Activated CD4-positive, alpha-beta memory T cell treated with anti-CD3 and anti-CD28 coated beads for 36 hours (primary cell): ENCODE measurements around the gene TMEM123. TPM values are rescaled to one million over a fixed set of nuclear protein-coding genes. Genes with fewer than 3 reads are reported as not detected.
"Not testable (repeated sequence)": the region's sequence is repeated elsewhere in the genome, so short reads cannot be mapped to it uniquely, and the experiment has no call there.

Experiments
- CTCF ChIA-PET: fragments of 350-600 bp; sonication (Branson Sonifier 250); formaldehyde crosslinking; loops from one replicate; lab custom pipeline; 2021; ENCODE audit warnings: antibody characterized with exemption, inconsistent platforms; lab: Charles Lee
- POLR2A ChIA-PET: fragments of 350-600 bp; sonication (Branson Sonifier 250); formaldehyde crosslinking; loops from one replicate; lab custom pipeline; 2021; ENCODE audit warnings: antibody characterized with exemption; lab: Charles Lee
- DNase-seq: peaks from one replicate; pipeline ENCODE4 v3.0.0-alpha.2; 2020
- H3K27ac Mint-ChIP-seq: one replicate; pipeline ENCODE4 v1.8.0; 2021; ENCODE audit warnings: mixed read lengths
- H3K27me3 Mint-ChIP-seq: one replicate; pipeline ENCODE4 v1.8.0; 2021; ENCODE audit warnings: mixed read lengths
- H3K36me3 Mint-ChIP-seq: one replicate; pipeline ENCODE4 v1.8.0; 2021; ENCODE audit warnings: mixed read lengths
- H3K4me1 Mint-ChIP-seq: one replicate; pipeline ENCODE4 v1.8.0; 2021; ENCODE audit warnings: low read depth, mixed read lengths
- H3K4me3 Mint-ChIP-seq: one replicate; pipeline ENCODE4 v1.8.0; 2021; ENCODE audit warnings: mild to moderate bottlenecking, mixed read lengths
- H3K9me3 Mint-ChIP-seq: one replicate; pipeline ENCODE4 v1.8.0; 2021; ENCODE audit warnings: mixed read lengths
- intact Hi-C: fragments of 100-400 bp; cut with micrococcal nuclease; formaldehyde crosslinking; loops from one replicate; pipeline ENCODE4 v1.15.1; 2023
- total RNA-seq, 2 experiments: library from RNA; stranded (reverse); gene quantifications; one replicate each; pipeline ENCODE4 v1.2.3, GENCODE V29; 2021

Gene TMEM123
- total RNA-seq, 2 experiments from 2014 or later, result 175 to 180 TPM

GRCh38 chr11:102447941-102448868 is 4.4 kb downstream of the TMEM123 start:
- Mint-ChIP-seq H3K9me3 (peaks cover 10% of the 10 kb centered on the region), H3K4me1 (peaks cover 74% of the 10 kb centered on the region), H3K4me3 (peak overlapping the region; percentile 33), H3K27ac (peak overlapping the region; percentile 96), H3K27me3 (no peaks in the 10 kb centered on the region), H3K36me3 (peaks cover 71% of the 10 kb centered on the region)
- no peak for DNase-seq
- CTCF ChIA-PET, result interaction anchor here (0.8 to 2.6 kb wide), 3 partner anchors 57 to 58 kb away, joined by 3 to 13 read pairs (median 3); no protein-coding TSS in a partner anchor
- intact Hi-C loops, result loop anchor here (1.0 kb wide), 3 partner anchors 18 to 52 kb away; no protein-coding TSS in a partner anchor
- POLR2A ChIA-PET, result interaction anchor here (1.4 kb wide), 1 partner anchor 58 kb away, joined by 4 read pairs; no protein-coding TSS in a partner anchor

GRCh38 chr11:102447193-102447592 is 5.4 kb downstream of the TMEM123 start:
- Mint-ChIP-seq H3K4me3 (no peak overlapping the region), H3K27ac (peak overlapping the region; percentile 96), H3K9me3 (peaks cover 10% of the 10 kb centered on the region), H3K36me3 (peaks cover 76% of the 10 kb centered on the region), H3K4me1 (peaks cover 80% of the 10 kb centered on the region), H3K27me3 (no peaks in the 10 kb centered on the region)
- intact Hi-C loops, result loop anchor here (1.0 kb wide), 3 partner anchors 17 to 51 kb away; no protein-coding TSS in a partner anchor
- no peak for DNase-seq
- ChIA-PET CTCF (interaction anchor here (2.6 kb wide), 1 partner anchor 56 kb away, joined by 13 read pairs; no protein-coding TSS in a partner anchor), POLR2A (interaction anchor here (1.4 kb wide), 1 partner anchor 57 kb away, joined by 4 read pairs; no protein-coding TSS in a partner anchor)

- CTCF ChIA-PET, result interaction anchor here (2.6 kb wide), 1 partner anchor 56 kb away, joined by 13 read pairs; no protein-coding TSS in a partner anchor
- peaks cover 86% of the 10 kb centered on the region for H3K4me1 Mint-ChIP-seq
- peaks cover 10% of the 10 kb centered on the region for H3K9me3 Mint-ChIP-seq
- POLR2A ChIA-PET, result interaction anchor here (1.4 kb wide), 1 partner anchor 56 kb away, joined by 4 read pairs; no protein-coding TSS in a partner anchor
- no peak overlapping the region for H3K4me3 Mint-ChIP-seq
- H3K36me3 Mint-ChIP-seq, result peaks cover 72% of the 10 kb centered on the region
- intact Hi-C loops, result loop anchor here (1.0 kb wide), 3 partner anchors 16 to 50 kb away; no protein-coding TSS in a partner anchor
- DNase-seq, result no peak
- no peaks in the 10 kb centered on the region for H3K27me3 Mint-ChIP-seq
- peak overlapping the region; percentile 10 for H3K27ac Mint-ChIP-seq
These were observed 6.0 kb downstream of the TMEM123 start for GRCh38 chr11:102446606-102447005.

- H3K36me3 Mint-ChIP-seq, result peaks cover 66% of the 10 kb centered on the region
- H3K4me3 Mint-ChIP-seq, POLR2A ChIA-PET, CTCF ChIA-PET, H3K27me3 Mint-ChIP-seq, DNase-seq, H3K27ac Mint-ChIP-seq, intact Hi-C loops: not testable (repeated sequence)
- peaks cover 90% of the 10 kb centered on the region for H3K4me1 Mint-ChIP-seq
- H3K9me3 Mint-ChIP-seq, result peaks cover 10% of the 10 kb centered on the region
These were observed 7.9 kb downstream of the TMEM123 start for GRCh38 chr11:102444693-102445092.

GRCh38 chr11:102444142-102444541 is 8.4 kb downstream of the TMEM123 start:
- H3K27ac Mint-ChIP-seq, intact Hi-C loops, CTCF ChIA-PET, DNase-seq, H3K27me3 Mint-ChIP-seq, H3K4me3 Mint-ChIP-seq, POLR2A ChIA-PET: not testable (repeated sequence)
- Mint-ChIP-seq H3K36me3 (peaks cover 66% of the 10 kb centered on the region), H3K9me3 (peaks cover 10% of the 10 kb centered on the region), H3K4me1 (peaks cover 90% of the 10 kb centered on the region)

- Mint-ChIP-seq H3K4me3 (peak overlapping the region; percentile 28), H3K4me1 (peaks cover 92% of the 10 kb centered on the region), H3K27ac (peak overlapping the region; percentile 40), H3K36me3 (peaks cover 56% of the 10 kb centered on the region)
- H3K27me3 Mint-ChIP-seq, DNase-seq, H3K9me3 Mint-ChIP-seq, POLR2A ChIA-PET: not testable (repeated sequence)
- intact Hi-C loops, result loop anchor here (1.0 kb wide), 1 partner anchor 9 kb away; no protein-coding TSS in a partner anchor
- CTCF ChIA-PET, result interaction anchor here (0.8 to 1.5 kb wide), 4 partner anchors 45 to 97 kb away, joined by 3 to 4 read pairs (median 3); no protein-coding TSS in a partner anchor
These were observed 13.6 kb downstream of the TMEM123 start for GRCh38 chr11:102439063-102439363.

GRCh38 chr11:102438311-102439062 is 14.1 kb downstream of the TMEM123 start:
- DNase-seq, result peak; percentile 55
- Mint-ChIP-seq H3K27ac (peak overlapping the region; percentile 40), H3K4me1 (peaks cover 91% of the 10 kb centered on the region), H3K9me3 (peaks cover 9% of the 10 kb centered on the region), H3K4me3 (peak overlapping the region; percentile 28), H3K27me3 (no peaks in the 10 kb centered on the region), H3K36me3 (peaks cover 56% of the 10 kb centered on the region)
- CTCF ChIA-PET, result interaction anchor here (1.2 to 1.5 kb wide), 3 partner anchors 45 to 96 kb away, joined by 3 to 4 read pairs (median 3); no protein-coding TSS in a partner anchor
- intact Hi-C loops, result loop anchor here (1.0 kb wide), 1 partner anchor 8 kb away; no protein-coding TSS in a partner anchor
- POLR2A ChIA-PET, result no interaction called here

- ChIA-PET CTCF (interaction anchor here (1.3 kb wide), 1 partner anchor 47 kb away, joined by 4 read pairs; no protein-coding TSS in a partner anchor), POLR2A (no interaction called here)
- Mint-ChIP-seq H3K36me3 (peaks cover 56% of the 10 kb centered on the region), H3K27ac (peak overlapping the region; percentile 0), H3K27me3 (no peaks in the 10 kb centered on the region), H3K4me1 (peaks cover 86% of the 10 kb centered on the region), H3K4me3 (no peak overlapping the region), H3K9me3 (peaks cover 16% of the 10 kb centered on the region)
- DNase-seq, result no peak
- intact Hi-C loops, result no loop called here
These were observed 14.8 kb downstream of the TMEM123 start for GRCh38 chr11:102437727-102438126.

- DNase-seq, result no peak
- POLR2A ChIA-PET, result no interaction called here
- Mint-ChIP-seq H3K27me3 (no peaks in the 10 kb centered on the region), H3K4me1 (peaks cover 83% of the 10 kb centered on the region), H3K9me3 (peaks cover 23% of the 10 kb centered on the region), H3K27ac (peak overlapping the region; percentile 36), H3K36me3 (peaks cover 60% of the 10 kb centered on the region), H3K4me3 (no peak overlapping the region)
- intact Hi-C loops, result no loop called here
- CTCF ChIA-PET, result no interaction called here
These were observed 15.6 kb downstream of the TMEM123 start for GRCh38 chr11:102436976-102437375.

- intact Hi-C loops, result no loop called here
- Mint-ChIP-seq H3K4me3 (no peak overlapping the region), H3K27me3 (no peaks in the 10 kb centered on the region), H3K4me1 (peaks cover 83% of the 10 kb centered on the region), H3K36me3 (peaks cover 64% of the 10 kb centered on the region), H3K27ac (no peak overlapping the region), H3K9me3 (peaks cover 27% of the 10 kb centered on the region)
- ChIA-PET CTCF (no interaction called here), POLR2A (no interaction called here)
- no peak for DNase-seq
These were observed 16.0 kb downstream of the TMEM123 start for GRCh38 chr11:102436561-102436960.

- ChIA-PET POLR2A (no interaction called here), CTCF (interaction anchor here (1.2 kb wide), 1 partner anchor 45 kb away, joined by 6 read pairs; no protein-coding TSS in a partner anchor)
- Mint-ChIP-seq H3K4me1 (peaks cover 80% of the 10 kb centered on the region), H3K27me3 (no peaks in the 10 kb centered on the region), H3K36me3 (peaks cover 65% of the 10 kb centered on the region), H3K27ac (peak overlapping the region; percentile 30), H3K4me3 (no peak overlapping the region), H3K9me3 (peaks cover 28% of the 10 kb centered on the region)
- intact Hi-C loops, result no loop called here
- no peak for DNase-seq
These were observed 16.9 kb downstream of the TMEM123 start for GRCh38 chr11:102435688-102436087.
